WTC11 (cell line): Measurements from ENCODE around the gene TMEM108.

ENCODE experiments used
- CREB1 ChIP-seq: sonication (generic); formaldehyde crosslinking; IDR thresholded peaks from 2 replicates; pipeline ENCODE4 v1.8.0; 2023; ENCODE audit warnings: mild to moderate bottlenecking, missing genetic modification reagents
- GABPB1 ChIP-seq: sonication (generic); formaldehyde crosslinking; IDR thresholded peaks from 2 replicates; pipeline ENCODE4 v1.8.1; 2023; ENCODE audit warnings: mild to moderate bottlenecking, missing genetic modification reagents
- HMGA2 ChIP-seq: fragments of 250-450 bp; sonication (Bioruptor Pico); IDR thresholded peaks from 2 replicates; pipeline ENCODE4 v1.4.0; 2021; ENCODE audit warnings: mild to moderate bottlenecking, moderate library complexity
- KAT7 ChIP-seq: sonication (generic); formaldehyde crosslinking; IDR thresholded peaks from 2 replicates; pipeline ENCODE4 v1.8.1; 2023; ENCODE audit warnings: missing genetic modification reagents, mild to moderate bottlenecking, borderline replicate concordance
- MXD4 ChIP-seq: fragments of 250-450 bp; sonication (Bioruptor Pico); IDR thresholded peaks from 2 replicates; pipeline ENCODE4 v1.8.0; 2021; ENCODE audit warnings: mild to moderate bottlenecking, moderate library complexity, borderline replicate concordance
- RELA ChIP-seq: sonication (generic); formaldehyde crosslinking; IDR thresholded peaks from 2 replicates; pipeline ENCODE4 v1.8.1; 2022; ENCODE audit warnings: missing genetic modification reagents, mild to moderate bottlenecking, borderline replicate concordance
- RORB ChIP-seq: fragments of 250-450 bp; sonication (Bioruptor Pico); IDR thresholded peaks from 2 replicates; pipeline ENCODE4 v1.9.0; 2021; ENCODE audit warnings: mild to moderate bottlenecking
- SP1 ChIP-seq: sonication (generic); formaldehyde crosslinking; conservative IDR thresholded peaks from 2 replicates; pipeline ENCODE4 v1.8.1; 2022; ENCODE audit warnings: missing genetic modification reagents
- TF ChIP-seq, protein P1 (sequence below): fragments of 200-600 bp; IDR thresholded peaks from 2 replicates; pipeline ENCODE4 v1.8.0; 2022; ENCODE audit warnings: antibody characterized with exemption
- TF ChIP-seq, protein P2 (sequence below): sonication (generic); formaldehyde crosslinking; IDR thresholded peaks from 2 replicates; pipeline ENCODE4 v1.8.0; 2022; ENCODE audit warnings: mild to moderate bottlenecking, missing genetic modification reagents
- TF ChIP-seq, protein P3 (sequence below): sonication (generic); formaldehyde crosslinking; IDR thresholded peaks from 2 replicates; pipeline ENCODE4 v1.8.0; 2022; ENCODE audit warnings: mild to moderate bottlenecking, missing genetic modification reagents

DNA sequence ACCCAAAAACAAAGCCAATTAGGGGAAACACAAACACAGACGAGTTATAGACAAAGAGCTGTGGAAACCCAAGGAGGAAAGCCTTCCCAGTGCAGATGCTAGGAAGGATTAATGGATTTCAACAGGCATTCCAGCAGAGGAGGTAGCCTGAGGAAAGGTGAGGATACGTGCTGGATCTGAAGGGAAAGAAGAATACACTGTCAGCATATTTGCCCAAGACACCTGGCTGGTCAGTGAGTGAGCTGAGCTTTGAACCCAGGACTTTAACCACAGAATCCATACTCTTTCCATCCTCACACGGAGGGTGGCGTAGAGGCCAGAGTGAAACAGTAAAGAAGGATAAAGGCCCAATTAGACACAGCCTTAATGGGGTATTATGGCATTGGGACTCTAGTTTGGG is 352.5 kb downstream of the TMEM108 start:
- TF ChIP-seq CREB1: no peak
- TF ChIP-seq, protein P1, sequence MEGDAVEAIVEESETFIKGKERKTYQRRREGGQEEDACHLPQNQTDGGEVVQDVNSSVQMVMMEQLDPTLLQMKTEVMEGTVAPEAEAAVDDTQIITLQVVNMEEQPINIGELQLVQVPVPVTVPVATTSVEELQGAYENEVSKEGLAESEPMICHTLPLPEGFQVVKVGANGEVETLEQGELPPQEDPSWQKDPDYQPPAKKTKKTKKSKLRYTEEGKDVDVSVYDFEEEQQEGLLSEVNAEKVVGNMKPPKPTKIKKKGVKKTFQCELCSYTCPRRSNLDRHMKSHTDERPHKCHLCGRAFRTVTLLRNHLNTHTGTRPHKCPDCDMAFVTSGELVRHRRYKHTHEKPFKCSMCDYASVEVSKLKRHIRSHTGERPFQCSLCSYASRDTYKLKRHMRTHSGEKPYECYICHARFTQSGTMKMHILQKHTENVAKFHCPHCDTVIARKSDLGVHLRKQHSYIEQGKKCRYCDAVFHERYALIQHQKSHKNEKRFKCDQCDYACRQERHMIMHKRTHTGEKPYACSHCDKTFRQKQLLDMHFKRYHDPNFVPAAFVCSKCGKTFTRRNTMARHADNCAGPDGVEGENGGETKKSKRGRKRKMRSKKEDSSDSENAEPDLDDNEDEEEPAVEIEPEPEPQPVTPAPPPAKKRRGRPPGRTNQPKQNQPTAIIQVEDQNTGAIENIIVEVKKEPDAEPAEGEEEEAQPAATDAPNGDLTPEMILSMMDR: no peak
- no peak for TF ChIP-seq MXD4 (CRISPR knock-in tag)
- TF ChIP-seq, protein P2, sequence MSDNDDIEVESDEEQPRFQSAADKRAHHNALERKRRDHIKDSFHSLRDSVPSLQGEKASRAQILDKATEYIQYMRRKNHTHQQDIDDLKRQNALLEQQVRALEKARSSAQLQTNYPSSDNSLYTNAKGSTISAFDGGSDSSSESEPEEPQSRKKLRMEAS (CRISPR knock-in tag): no peak
- TF ChIP-seq RORB: no peak
- no peak for TF ChIP-seq KAT7 (CRISPR knock-in tag)
- no peak for TF ChIP-seq GABPB1
- TF ChIP-seq, protein P3, sequence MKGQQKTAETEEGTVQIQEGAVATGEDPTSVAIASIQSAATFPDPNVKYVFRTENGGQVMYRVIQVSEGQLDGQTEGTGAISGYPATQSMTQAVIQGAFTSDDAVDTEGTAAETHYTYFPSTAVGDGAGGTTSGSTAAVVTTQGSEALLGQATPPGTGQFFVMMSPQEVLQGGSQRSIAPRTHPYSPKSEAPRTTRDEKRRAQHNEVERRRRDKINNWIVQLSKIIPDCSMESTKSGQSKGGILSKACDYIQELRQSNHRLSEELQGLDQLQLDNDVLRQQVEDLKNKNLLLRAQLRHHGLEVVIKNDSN (CRISPR knock-in tag): no peak
- no peak for TF ChIP-seq HMGA2 (CRISPR knock-in tag)
- TF ChIP-seq RELA (CRISPR knock-in tag): no peak
- TF ChIP-seq SP1 (CRISPR knock-in tag): no peak
